ENCODE data around the gene ADAMTS17.

DNA sequence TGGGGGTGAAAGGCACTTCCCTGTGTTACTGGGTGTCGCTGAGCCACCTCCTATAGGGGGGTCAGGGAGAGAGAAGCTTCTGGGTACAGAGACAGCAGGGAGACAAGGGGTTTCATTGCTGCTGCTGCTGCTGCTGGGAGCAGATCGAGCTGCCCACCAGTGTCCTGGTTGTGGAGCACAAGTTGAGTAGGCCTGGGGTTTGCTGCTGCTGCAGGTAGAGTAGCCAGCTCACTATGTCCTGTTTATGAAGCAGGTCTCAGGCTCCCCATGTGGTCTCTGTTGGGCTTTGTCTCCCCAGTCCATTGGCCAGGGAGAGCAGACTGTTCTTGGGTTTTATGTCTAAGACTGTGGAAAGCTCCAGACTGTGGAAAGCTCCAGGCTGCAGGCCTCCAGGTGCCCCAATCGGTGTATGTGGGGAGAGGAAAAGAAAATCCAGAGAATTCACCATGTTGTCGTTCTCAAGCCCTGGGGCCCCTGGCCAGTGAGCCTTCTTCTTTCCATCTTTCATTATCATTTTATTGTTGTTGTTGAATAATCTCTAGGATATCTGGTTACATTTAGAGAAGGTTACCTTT is 157.8 kb downstream of the ADAMTS17 start:
- TF ChIP-seq, protein P1, sequence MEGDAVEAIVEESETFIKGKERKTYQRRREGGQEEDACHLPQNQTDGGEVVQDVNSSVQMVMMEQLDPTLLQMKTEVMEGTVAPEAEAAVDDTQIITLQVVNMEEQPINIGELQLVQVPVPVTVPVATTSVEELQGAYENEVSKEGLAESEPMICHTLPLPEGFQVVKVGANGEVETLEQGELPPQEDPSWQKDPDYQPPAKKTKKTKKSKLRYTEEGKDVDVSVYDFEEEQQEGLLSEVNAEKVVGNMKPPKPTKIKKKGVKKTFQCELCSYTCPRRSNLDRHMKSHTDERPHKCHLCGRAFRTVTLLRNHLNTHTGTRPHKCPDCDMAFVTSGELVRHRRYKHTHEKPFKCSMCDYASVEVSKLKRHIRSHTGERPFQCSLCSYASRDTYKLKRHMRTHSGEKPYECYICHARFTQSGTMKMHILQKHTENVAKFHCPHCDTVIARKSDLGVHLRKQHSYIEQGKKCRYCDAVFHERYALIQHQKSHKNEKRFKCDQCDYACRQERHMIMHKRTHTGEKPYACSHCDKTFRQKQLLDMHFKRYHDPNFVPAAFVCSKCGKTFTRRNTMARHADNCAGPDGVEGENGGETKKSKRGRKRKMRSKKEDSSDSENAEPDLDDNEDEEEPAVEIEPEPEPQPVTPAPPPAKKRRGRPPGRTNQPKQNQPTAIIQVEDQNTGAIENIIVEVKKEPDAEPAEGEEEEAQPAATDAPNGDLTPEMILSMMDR (conservative IDR thresholded peaks at IDR 0.05; ENCODE audit: low read length): no peak
- no peak for TF ChIP-seq EZH2phosphoT487 (IDR thresholded peaks at IDR 0.05; ENCODE audit: borderline replicate concordance)
